Activated CD8-positive, alpha-beta memory T cell treated with anti-CD3 and anti-CD28 coated beads for 48 hours (primary cell): Measurements from ENCODE around the gene PSORS1C2.
"Not testable (repeated sequence)": the region's sequence is repeated elsewhere in the genome, so short reads cannot be mapped to it uniquely, and the experiment has no call there.

Experiments used
- DNase-seq, 3 experiments: peaks; one replicate each; pipeline ENCODE4 v3.0.0-alpha.2; 2020; ENCODE audit warnings: low read depth in 2 of 3, low spot score in 2 of 3

PSORS1C2 gene

GRCh38 chr6:31138982-31139381, at the start of gene PSORS1C2:
Gene PSORS1C2 (minus strand): TSS chr6:31139066. CDS start chr6:31139026, 40 bp downstream.
- no peak for DNase-seq

GRCh38 chr6:31187780-31188194, 48.9 kb upstream of the PSORS1C2 start:
- no peak for DNase-seq

- no peak for DNase-seq
These were observed 47.3 kb upstream of the PSORS1C2 start for GRCh38 chr6:31186052-31186734.

GRCh38 chr6:31185695-31186051, 46.8 kb upstream of the PSORS1C2 start:
- DNase-seq = not testable (repeated sequence)

DNA sequence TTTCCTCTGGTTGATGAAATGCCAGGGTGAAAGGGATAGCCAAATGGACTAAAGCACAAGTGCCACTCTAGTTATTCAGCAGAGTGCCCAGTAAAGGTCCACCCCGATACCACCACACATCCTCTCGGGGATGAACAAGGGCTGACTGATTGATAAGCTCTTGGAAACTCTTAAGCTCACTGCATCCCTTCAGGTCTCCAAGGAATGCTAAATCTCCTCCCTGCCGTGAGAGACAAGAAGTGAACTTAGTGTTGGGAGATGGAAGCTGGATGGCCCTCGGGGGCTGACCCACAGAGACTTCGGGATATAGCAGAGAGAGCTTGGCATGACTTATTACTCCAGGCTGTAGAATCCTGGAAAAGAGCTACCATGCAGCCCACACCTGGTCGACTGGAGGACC, 45.0 kb upstream of the PSORS1C2 start:
- not testable (repeated sequence) for DNase-seq

DNA sequence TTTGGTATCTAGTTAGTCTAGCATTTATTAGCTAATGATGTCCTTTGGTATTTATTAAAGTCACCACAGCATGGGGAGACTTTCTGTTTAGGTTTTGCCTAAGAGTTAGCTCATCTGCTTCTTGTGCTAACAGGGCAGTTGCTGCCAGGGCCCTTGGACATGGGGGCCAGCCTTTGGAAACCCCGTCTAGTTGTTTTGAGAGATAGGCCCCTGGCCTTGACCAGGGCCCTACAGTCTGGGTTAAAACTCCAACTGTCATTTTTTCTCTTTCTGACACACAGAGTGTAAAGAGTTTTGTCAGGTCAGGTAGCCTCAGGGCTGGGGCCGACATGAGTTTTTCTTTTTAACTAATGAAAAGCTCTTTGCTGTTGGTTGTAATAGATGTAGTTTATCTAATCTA, 44.4 kb upstream of the PSORS1C2 start:
- DNase-seq = not testable (repeated sequence)

- DNase-seq = no peak
These were observed 41.6 kb upstream of the PSORS1C2 start for GRCh38 chr6:31180500-31180899.

DNA sequence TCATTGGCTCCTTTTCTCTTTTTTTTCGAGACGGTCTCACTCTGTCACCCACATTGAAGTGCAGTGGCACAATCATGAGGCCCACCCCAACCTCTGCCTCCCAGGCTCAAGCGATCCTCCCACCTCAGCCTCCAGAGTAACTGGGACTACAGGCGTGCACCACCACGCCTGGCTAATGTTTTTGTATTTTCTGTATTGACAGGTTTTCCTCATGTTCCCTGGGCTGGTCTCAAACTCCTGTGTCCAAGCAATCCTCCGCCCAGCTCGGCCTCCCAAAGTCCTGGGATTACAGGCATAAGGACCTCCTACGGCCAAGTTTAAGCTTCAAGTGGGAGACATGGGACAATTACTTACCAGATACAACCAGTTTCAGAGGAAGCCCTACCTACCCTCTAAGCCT, 41.0 kb upstream of the PSORS1C2 start:
- no peak for DNase-seq

- no peak for DNase-seq
These were observed 40.1 kb upstream of the PSORS1C2 start for GRCh38 chr6:31179042-31179386.

- no peak for DNase-seq
These were observed 39.5 kb upstream of the PSORS1C2 start for GRCh38 chr6:31178143-31179041.

- no peak for DNase-seq
These were observed 37.1 kb upstream of the PSORS1C2 start for GRCh38 chr6:31175971-31176370.

GRCh38 chr6:31174378-31174777, 35.5 kb upstream of the PSORS1C2 start:
- no peak for DNase-seq

- no peak for DNase-seq
These were observed 34.5 kb upstream of the PSORS1C2 start for GRCh38 chr6:31173406-31173805.

DNA sequence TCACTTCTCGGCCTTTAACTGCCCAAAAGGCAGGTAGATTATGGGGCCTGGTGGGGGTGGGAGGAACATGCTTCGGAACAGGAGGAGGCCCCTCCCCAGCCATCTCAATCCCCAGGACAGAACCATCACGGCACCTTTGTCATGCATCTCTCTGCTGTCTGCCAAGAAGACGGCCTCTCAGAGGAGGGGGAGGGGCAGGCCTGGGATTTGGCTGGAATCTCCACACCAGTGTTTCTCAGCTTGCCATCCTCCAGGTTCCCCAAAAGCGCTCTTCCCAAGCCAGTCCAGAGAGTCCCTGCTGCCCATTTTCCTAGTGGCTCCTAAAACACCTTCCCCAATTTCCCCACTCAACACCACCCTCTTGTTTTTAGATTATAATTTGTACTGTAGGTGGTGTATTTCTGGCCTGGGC, 34.1 kb upstream of the PSORS1C2 start:
- no peak for DNase-seq

- no peak for DNase-seq
These were observed 33.4 kb upstream of the PSORS1C2 start for GRCh38 chr6:31171931-31172905.

- DNase-seq = no peak
These were observed 32.3 kb upstream of the PSORS1C2 start for GRCh38 chr6:31170987-31171671.

DNA sequence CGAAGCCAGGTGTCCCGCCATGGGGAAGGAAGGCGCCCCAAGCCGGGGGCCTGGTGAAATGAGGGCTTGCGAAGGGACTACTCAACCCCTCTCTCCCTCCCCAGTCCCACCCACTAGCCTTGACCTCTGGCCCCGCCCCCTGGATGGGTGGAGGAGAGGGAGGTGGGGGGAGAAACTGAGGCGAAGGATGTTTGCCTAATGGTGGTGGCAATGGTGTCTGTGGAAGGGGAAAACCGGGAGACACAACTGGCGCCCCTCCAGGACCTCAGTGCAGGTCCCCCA, 31.7 kb upstream of the PSORS1C2 start, which contains the start of gene POU5F1:
Gene POU5F1 (minus strand): TSS at position 83 of the 282 bp plus-strand sequence. CDS start 62 bp downstream, at position 21.
- DNase-seq = no peak

DNA sequence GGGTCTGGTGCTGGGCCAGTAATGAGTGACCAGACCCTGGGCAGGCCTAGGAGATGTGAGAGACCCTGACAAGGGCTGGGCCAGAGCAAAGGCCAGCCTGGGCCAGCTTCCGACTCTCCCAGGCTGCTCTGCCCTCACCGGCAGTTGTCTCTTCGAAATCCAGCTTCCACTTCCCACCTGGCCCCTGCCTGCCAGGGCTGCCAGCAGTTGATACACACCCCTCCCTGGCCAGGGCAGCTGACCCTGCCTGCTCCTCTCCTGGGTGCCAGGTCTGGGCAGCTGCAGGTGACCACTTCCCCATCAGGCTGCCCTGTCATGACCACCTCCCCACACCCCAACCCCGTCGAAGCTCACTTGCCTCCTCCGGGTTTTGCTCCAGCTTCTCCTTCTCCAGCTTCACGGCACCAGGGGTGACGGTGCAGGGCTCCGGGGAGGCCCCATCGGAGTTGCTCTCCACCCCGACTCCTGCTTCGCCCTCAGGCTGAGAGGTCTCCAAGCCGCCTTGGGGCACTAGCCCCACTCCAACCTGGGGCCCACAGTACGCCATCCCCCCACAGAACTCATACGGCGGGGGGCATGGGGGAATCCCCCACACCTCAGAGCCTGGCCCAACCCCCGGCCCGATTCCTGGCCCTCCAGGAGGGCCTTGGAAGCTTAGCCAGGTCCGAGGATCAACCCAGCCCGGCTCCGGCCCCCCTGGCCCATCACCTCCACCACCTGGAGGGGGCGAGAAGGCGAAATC, 31.2 kb upstream of the PSORS1C2 start:
- DNase-seq = not testable (repeated sequence)

- no peak for DNase-seq
These were observed 30.4 kb upstream of the PSORS1C2 start for GRCh38 chr6:31169123-31169857.
